HCT116 (cell line): ENCODE measurements around the gene GALNT2. TPM values are rescaled to one million over a fixed set of nuclear protein-coding genes. Genes with fewer than 3 reads are reported as not detected.

Source experiments
- ATAC-seq: fragments of 200-7000 bp; cut with Tn5 transposase; 2 replicates; pipeline ENCODE4 v1.9.1; 2020; ENCODE audit warnings: mild to moderate bottlenecking, moderate library complexity
- BruUV-seq: library from RNA; stranded (reverse); fragments of 400-500 nt; replicated peaks from 2 replicates; lab custom pipeline; 2021; lab: Mats Ljungman, UMichigan
- CTCF ChIA-PET: fragments of 300-600 bp; sonication (Branson Sonifier 250); formaldehyde crosslinking; loops from one replicate; lab custom pipeline; 2021; ENCODE audit warnings: antibody characterized with exemption; lab: Charles Lee
- POLR2A ChIA-PET: fragments of 300-600, 350-600 bp; sonication (Branson Sonifier 250); formaldehyde crosslinking; loops from one replicate; lab custom pipeline; 2021; ENCODE audit warnings: antibody characterized with exemption; lab: Charles Lee
- RAD21 ChIA-PET, 2 experiments: fragments of 300-600 bp; sonication (Branson Sonifier 250); formaldehyde crosslinking; loops; one replicate each; lab custom pipeline; 2023; ENCODE audit warnings: low total read pairs in 2 of 2; ENCODE audit not compliant: uncharacterized antibody in 2 of 2, unreplicated experiment in 2 of 2, low non-redundant PET in 1 of 2; lab: Charles Lee
- DNase-seq: peaks from one replicate; pipeline ENCODE4 v3.0.0-alpha.2; 2010; ENCODE audit warnings: low read depth, low spot score
- H2AFZ ChIP-seq: fragments of 200-600 bp; shearing (Covaris generic), sonication (generic); 2 replicates; pipeline ENCODE4 v1.6.1; 2017; ENCODE audit warnings: low read depth, mixed run types, mixed read lengths, antibody characterized with exemption, low read length; ENCODE audit not compliant: poor library complexity, severe bottlenecking
- H3K27ac ChIP-seq: 2 replicates; pipeline ENCODE4 v1.5.1; 2012; ENCODE audit warnings: low read depth, low read length
- H3K27me3 ChIP-seq: fragments of 200-600 bp; sonication (generic); 2 replicates; pipeline ENCODE4 v1.6.1; 2016; ENCODE audit warnings: mixed run types, low read length, mixed read lengths; ENCODE audit not compliant: insufficient read depth
- H3K36me3 ChIP-seq, 2 experiments: fragments of 200-500 bp in 1 of 2; fragments of 200-600 bp in 1 of 2; sonication (Bioruptor generic) in 1 of 2; sonication (generic) in 1 of 2; 2 replicates each; pipeline versions ENCODE4 v1.5.1 to v1.6.1; 2014 to 2016; ENCODE audit warnings: low read length in 2 of 2, inconsistent platforms in 1 of 2, mixed read lengths in 1 of 2, mixed run types in 1 of 2; ENCODE audit not compliant: insufficient read depth in 2 of 2, control insufficient read depth in 1 of 2
- H3K4me1 ChIP-seq, 2 experiments: fragments of 200-600 bp in 1 of 2; sonication (generic) in 1 of 2; 2 replicates each; pipeline versions ENCODE4 v1.5.1 to v1.6.1; 2012 to 2017; ENCODE audit warnings: low read length in 2 of 2, inconsistent platforms in 1 of 2, mild to moderate bottlenecking in 1 of 2, mixed read lengths in 1 of 2, mixed run types in 1 of 2, moderate library complexity in 1 of 2; ENCODE audit not compliant: insufficient read depth in 2 of 2, control insufficient read depth in 1 of 2
- H3K4me2 ChIP-seq: fragments of 200-600 bp; sonication (generic); 2 replicates; pipeline ENCODE4 v1.6.1; 2017; ENCODE audit warnings: mixed run types, low read length, mixed read lengths
- H3K4me3 ChIP-seq, 2 experiments: fragments of 200-600 bp in 1 of 2; sonication (generic) in 1 of 2; replicated peaks in 1 of 2; 2 replicates each; pipeline ENCODE4 v1.5.1; 2011 to 2016; ENCODE audit warnings: low read length in 2 of 2, control low read depth in 1 of 2, low read depth in 1 of 2, mild to moderate bottlenecking in 1 of 2, mixed read lengths in 1 of 2, mixed run types in 1 of 2
- H3K79me2 ChIP-seq: fragments of 200-600 bp; sonication (generic); 2 replicates; pipeline ENCODE4 v1.6.1; 2017; ENCODE audit warnings: mild to moderate bottlenecking, mixed run types, low read length, moderate library complexity, mixed read lengths; ENCODE audit not compliant: insufficient read depth
- H3K9ac ChIP-seq: fragments of 200-600 bp; sonication (generic); 2 replicates; pipeline ENCODE4 v1.6.1; 2016; ENCODE audit warnings: low read length, mixed read lengths
- H3K9me2 ChIP-seq: fragments of 200-600 bp; sonication (generic), shearing (Covaris generic); 2 replicates; pipeline ENCODE4 v1.6.1; 2017; ENCODE audit warnings: mixed run types, mild to moderate bottlenecking, moderate library complexity; ENCODE audit not compliant: insufficient read depth
- H3K9me3 ChIP-seq, 2 experiments: fragments of 200-500 bp in 1 of 2; fragments of 200-600 bp in 1 of 2; sonication (Bioruptor generic) in 1 of 2; sonication (generic) in 1 of 2; 2 replicates each; pipeline ENCODE4 v1.6.1; 2014 to 2017; ENCODE audit warnings: low read length in 2 of 2, mixed read lengths in 2 of 2, inconsistent platforms in 1 of 2, low read depth in 1 of 2, mild to moderate bottlenecking in 1 of 2, mixed run types in 1 of 2, moderate library complexity in 1 of 2; ENCODE audit not compliant: control insufficient read depth in 1 of 2, insufficient read depth in 1 of 2
- H4K20me1 ChIP-seq: fragments of 200-600 bp; sonication (generic), shearing (Covaris generic); 2 replicates; pipeline ENCODE4 v1.6.1; 2017; ENCODE audit warnings: mixed run types, mild to moderate bottlenecking, moderate library complexity; ENCODE audit not compliant: insufficient read depth
- CEBPB ChIP-seq: IDR thresholded peaks from 2 replicates; pipeline ENCODE4 v1.6.1; 2012; ENCODE audit warnings: low read depth
- EGR1 ChIP-seq: IDR thresholded peaks from 2 replicates; pipeline ENCODE4 v1.6.1; 2012; ENCODE audit warnings: low read depth
- ELF1 ChIP-seq: IDR thresholded peaks from 2 replicates; pipeline ENCODE4 v1.6.1; 2012; ENCODE audit warnings: low read depth, borderline replicate concordance
- EZH2 ChIP-seq: fragments of 200-600 bp; sonication (generic); IDR thresholded peaks from 2 replicates; pipeline ENCODE4 v1.6.1; 2017; ENCODE audit warnings: antibody characterized with exemption, mixed run types
- FOSL1 ChIP-seq: IDR thresholded peaks from 2 replicates; pipeline ENCODE4 v1.6.1; 2012; ENCODE audit warnings: low read depth
- JUND ChIP-seq: IDR thresholded peaks from 2 replicates; pipeline ENCODE4 v1.6.1; 2012
- MAX ChIP-seq: IDR thresholded peaks from 2 replicates; pipeline ENCODE4 v1.6.1; 2012
- POLR2A ChIP-seq: IDR thresholded peaks from 2 replicates; pipeline ENCODE4 v1.7.0; 2011; ENCODE audit warnings: borderline replicate concordance; ENCODE audit not compliant: insufficient read depth, insufficient read length; ENCODE audit errors: extremely low read depth
- RAD21 ChIP-seq: IDR thresholded peaks from 2 replicates; pipeline ENCODE4 v1.6.1; 2012; ENCODE audit warnings: low read depth, mild to moderate bottlenecking
- REST ChIP-seq: IDR thresholded peaks from 2 replicates; pipeline ENCODE4 v1.6.1; 2012; ENCODE audit warnings: low read depth
- SIN3A ChIP-seq: IDR thresholded peaks from 2 replicates; pipeline ENCODE4 v1.6.1; 2012; ENCODE audit warnings: low read depth
- SP1 ChIP-seq: IDR thresholded peaks from 2 replicates; pipeline ENCODE4 v1.6.1; 2012; ENCODE audit warnings: low read depth
- TCF7L2 ChIP-seq: IDR thresholded peaks from 2 replicates; pipeline ENCODE4 v1.7.0; 2011; ENCODE audit warnings: borderline replicate concordance, inconsistent platforms; ENCODE audit not compliant: insufficient read depth, insufficient read length; ENCODE audit errors: extremely low read depth
- YY1 ChIP-seq: IDR thresholded peaks from 2 replicates; pipeline ENCODE4 v1.6.1; 2011; ENCODE audit warnings: low read length, low read depth, moderate library complexity, mild to moderate bottlenecking; ENCODE audit not compliant: insufficient replicate concordance; ENCODE audit errors: extremely low read depth
- ZFX ChIP-seq: fragments of 450-650 bp; IDR thresholded peaks from 2 replicates; pipeline ENCODE4 v1.6.1; 2017
- ZNF274 ChIP-seq: fragments of 200-500 bp; sonication (Bioruptor generic); IDR thresholded peaks from 2 replicates; pipeline ENCODE4 v1.6.1; 2014; ENCODE audit warnings: mild to moderate bottlenecking, low read depth, low read length, inconsistent platforms
- intact Hi-C: fragments of 100-400 bp; cut with micrococcal nuclease; formaldehyde crosslinking; loops from 2 replicates; pipeline ENCODE4 v1.10.0; 2022
- total RNA-seq: library from RNA; stranded (reverse); gene quantifications from one replicate; pipeline ENCODE4 v1.2.1, GENCODE V29; 2021; ENCODE audit not compliant: unreplicated experiment

GALNT2 gene
- total RNA-seq, 1 experiment from 2014 or later, result 40.8 TPM

- POLR2A ChIA-PET, result no interaction called here
- RAD21 ChIA-PET, result no interaction called here
- intact Hi-C loops, result no loop called here
- no peaks in the 10 kb centered on the region for H3K9me2 ChIP-seq
- H3K4me3 ChIP-seq, result no peak overlapping the region
- no peaks in the 10 kb centered on the region for H3K79me2 ChIP-seq
- CTCF ChIA-PET, result no interaction called here
- H3K27me3 ChIP-seq, result no peaks in the 10 kb centered on the region
- H4K20me1 ChIP-seq, result no peaks in the 10 kb centered on the region
- TF ChIP-seq EGR1 (no peak), TCF7L2 (no peak), CEBPB (no peak)
- TF ChIP-seq, all 23 proteins: peak for 0
- H3K36me3 ChIP-seq, result no peaks in the 10 kb centered on the region
- no peak for DNase-seq
- no peaks in the 10 kb centered on the region for H3K4me1 ChIP-seq
- no peak overlapping the region for H3K9ac ChIP-seq
- ATAC-seq, result no peak
- BruUV-seq, result no TSS peak
- H3K27ac ChIP-seq, result no peak overlapping the region
- H3K4me2 ChIP-seq, result no peak overlapping the region
- H3K9me3 ChIP-seq, result no peaks in the 10 kb centered on the region
- H2AFZ ChIP-seq, result no peak overlapping the region
These were observed 132.5 kb downstream of the GALNT2 start for GRCh38 chr1:230199554-230199953.

- Histone ChIP-seq H3K4me2 (no peak overlapping the region), H3K9me2 (no peaks in the 10 kb centered on the region), H4K20me1 (no peaks in the 10 kb centered on the region), H3K4me1 (no peaks in the 10 kb centered on the region), H3K27me3 (no peaks in the 10 kb centered on the region), H3K27ac (no peak overlapping the region), H3K36me3 (no peaks in the 10 kb centered on the region), H3K4me3 (no peak overlapping the region), H3K9ac (no peak overlapping the region), H2AFZ (no peak overlapping the region), H3K79me2 (no peaks in the 10 kb centered on the region), H3K9me3 (no peaks in the 10 kb centered on the region)
- no peak for TF ChIP-seq MAX
- no peak for TF ChIP-seq REST
- TF ChIP-seq JUND, result no peak
- TF ChIP-seq POLR2A, result no peak
- no peak for TF ChIP-seq YY1
- no peak for TF ChIP-seq EZH2
- no peak for TF ChIP-seq SP1
- no peak for TF ChIP-seq RAD21
- no peak for TF ChIP-seq CEBPB
- TF ChIP-seq ELF1, result no peak
- TF ChIP-seq SIN3A, result no peak
- TF ChIP-seq ZFX, result no peak
- no peak for TF ChIP-seq ZNF274
- TF ChIP-seq FOSL1, result no peak
- no peak for TF ChIP-seq EGR1
- ATAC-seq (no peak), DNase-seq (no peak)
- ChIA-PET POLR2A (no interaction called here), CTCF (no interaction called here), RAD21 (no interaction called here)
- intact Hi-C loops, result no loop called here
- BruUV-seq, result no TSS peak
These were observed 133.2 kb downstream of the GALNT2 start for GRCh38 chr1:230200276-230200675.
